Hair follicle dermal papilla cell (primary cell): ENCODE results near the gene KIF26A. TPM values are rescaled to one million over a fixed set of nuclear protein-coding genes. Genes with fewer than 3 reads are reported as not detected.

ENCODE experiments used
- small RNA-seq: library from RNA; depleted of rRNA; stranded (forward); fragments of <200 nt; gene quantifications from one replicate; pipeline ENCODE3, GENCODE V24; 2012
- total RNA-seq: library from RNA; depleted of rRNA; stranded (reverse); fragments of >200 nt; gene quantifications from 2 replicates; pipeline ENCODE4 v1.2.3, GENCODE V29; 2012

Gene KIF26A
- total RNA-seq, result 0.24 and 1.5 TPM in 2 replicates

GRCh38 chr14:104138098-104138717 is at the start of gene KIF26A:
TSS of gene KIF26A (plus strand) at chr14:104138587. CDS start at chr14:104138723, 136 bp downstream.

Small RNA genes lying within 50 kb of the gene (small RNA-seq; reads per million reads assigned to genes)
- 13.9 reads per million, percentile 93 among the genes with 10 or more reads in this experiment for gene MIR203A

Other genes with a start within 250 kb of the KIF26A start
- 1.3 and 2.3 TPM in 2 replicates for gene TDRD9, start 210.1 kb upstream of the KIF26A start, total RNA-seq
- gene RD3L, start 196.1 kb upstream of the KIF26A start, total RNA-seq, result not detected in 2 replicates
- under 0.01 TPM in 1 of 2 replicates, not detected in the other for gene ASPG, start 52.9 kb upstream of the KIF26A start, total RNA-seq